Inflammatory macrophage treated with lipopolysaccharide for 4 hours (primary cell): ENCODE results near the gene NME3.
A peak's percentile ranks its signal among the peaks of the same experiment; 100 is the strongest.
"Not testable (repeated sequence)": the region's sequence is repeated elsewhere in the genome, so short reads cannot be mapped to it uniquely, and the experiment has no call there.

Experiments used
- DNase-seq: peaks from one replicate; pipeline ENCODE4 v3.0.0-alpha.2; 2020

NME3 gene

DNA sequence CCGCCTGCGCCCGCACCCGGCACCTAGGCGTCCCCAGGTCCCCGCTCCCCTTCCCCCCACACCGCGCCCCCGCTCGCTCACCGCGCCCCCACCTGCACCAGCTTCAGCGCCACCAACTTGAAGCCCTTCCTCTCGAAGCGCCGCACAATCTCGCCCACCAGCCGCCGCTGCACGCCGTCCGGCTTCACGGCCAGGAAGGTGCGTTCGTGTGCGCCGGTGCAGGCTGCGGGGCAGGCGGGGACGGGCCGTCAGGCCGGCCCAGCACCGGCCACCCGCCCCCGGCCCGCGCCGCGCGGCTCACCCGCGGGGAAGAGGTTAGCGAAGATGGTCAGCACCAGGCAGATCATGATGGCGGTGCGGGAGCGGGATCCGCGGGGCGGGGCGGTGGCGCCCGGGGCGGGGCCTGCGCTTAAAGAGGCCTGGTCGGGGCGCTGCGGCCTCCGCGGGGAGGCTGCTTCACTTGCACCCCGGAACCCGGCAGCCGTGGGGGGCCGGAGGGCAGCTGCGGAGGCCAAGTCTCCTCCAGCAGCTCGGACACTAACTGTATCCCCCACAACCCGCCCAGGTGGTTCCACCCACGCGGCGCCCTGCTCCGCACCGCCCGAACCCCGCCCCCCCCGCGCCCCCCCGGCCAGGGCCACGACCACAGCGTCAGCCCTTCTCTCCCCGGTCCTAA, at the start of gene NME3:
TSS of gene NME3 (minus strand) at position 356 of the 676 bp plus-strand sequence. CDS start at position 347, 9 bp downstream.
- DNase-seq: peak; percentile 59

DNA sequence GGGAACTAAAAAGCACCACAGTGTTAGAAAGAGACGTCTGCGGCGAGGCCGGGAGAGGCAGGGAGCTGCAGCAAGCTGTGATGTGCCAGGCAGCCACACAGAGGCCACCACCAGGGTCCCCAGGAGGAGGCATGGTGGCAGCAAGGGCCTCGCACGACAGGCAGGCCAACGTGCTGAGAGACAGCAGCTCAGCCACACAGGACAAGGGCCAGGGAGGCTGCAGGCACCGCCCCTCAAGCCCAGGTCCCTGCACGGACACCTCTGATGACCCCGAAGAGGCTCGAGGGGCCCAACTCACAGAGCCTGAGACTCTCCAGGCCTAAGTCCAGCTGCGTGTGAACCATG, 49.6 kb upstream of the NME3 start:
- DNase-seq: no peak

DNA sequence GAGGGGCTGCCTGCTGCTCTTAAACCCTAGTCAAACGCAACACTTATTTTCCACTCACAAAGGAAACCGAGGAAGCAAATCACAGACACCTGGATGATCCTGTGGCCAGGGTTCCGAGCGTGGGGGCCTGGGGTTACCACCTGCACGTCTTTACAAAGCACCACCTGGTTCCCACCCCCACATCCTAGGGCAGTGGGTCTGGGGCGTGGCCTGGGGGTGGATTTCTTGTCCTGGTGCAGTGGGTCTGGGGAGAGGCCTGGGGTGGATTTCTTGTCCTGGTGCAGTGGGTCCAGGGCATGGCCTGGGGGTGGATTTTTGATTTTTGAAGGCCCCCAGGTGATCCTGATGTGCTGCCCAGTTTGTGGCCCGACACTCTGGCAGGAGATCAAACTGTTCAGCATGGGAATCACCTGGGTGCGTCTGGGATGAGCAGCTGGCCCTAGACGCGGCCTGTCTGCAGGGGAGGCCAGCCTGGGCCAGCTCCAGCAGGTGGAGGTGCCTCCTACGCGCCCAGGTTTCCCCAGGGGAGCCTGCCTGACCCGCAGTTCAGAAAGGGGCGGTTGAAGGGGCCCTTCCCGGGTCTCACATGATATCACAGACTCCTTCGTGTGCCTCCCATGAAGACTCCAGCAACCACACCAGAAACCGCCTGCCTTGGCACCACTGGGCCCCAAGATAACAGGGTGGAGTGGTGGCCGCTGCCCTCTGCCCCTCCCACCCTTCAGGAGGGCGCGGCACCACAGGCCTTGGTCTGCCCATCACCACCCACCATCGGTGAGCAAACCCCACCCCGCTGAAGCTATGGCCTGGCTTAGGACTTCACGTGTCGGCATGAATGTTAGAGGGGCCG, 49.0 kb upstream of the NME3 start:
- no peak for DNase-seq

DNA sequence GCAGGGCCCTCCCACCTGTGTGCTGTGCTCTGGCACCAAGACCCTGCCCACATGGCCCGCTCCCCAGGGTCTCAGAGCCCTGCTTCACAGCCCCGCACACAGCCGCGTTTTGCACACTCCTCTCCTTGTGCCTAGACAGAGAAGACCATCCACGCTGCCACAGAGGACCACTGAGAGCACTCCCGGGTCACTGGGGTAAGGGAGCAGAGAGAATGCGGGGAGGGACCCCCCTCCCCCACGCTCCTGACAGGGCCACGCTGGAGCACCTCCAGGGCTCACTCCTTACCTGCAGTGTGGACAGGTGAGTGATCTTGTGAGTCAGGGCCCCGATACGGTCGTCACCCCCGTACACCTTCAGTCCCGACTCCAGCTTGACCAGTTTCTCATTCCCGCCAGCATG, 48.3 kb upstream of the NME3 start:
- no peak for DNase-seq

DNA sequence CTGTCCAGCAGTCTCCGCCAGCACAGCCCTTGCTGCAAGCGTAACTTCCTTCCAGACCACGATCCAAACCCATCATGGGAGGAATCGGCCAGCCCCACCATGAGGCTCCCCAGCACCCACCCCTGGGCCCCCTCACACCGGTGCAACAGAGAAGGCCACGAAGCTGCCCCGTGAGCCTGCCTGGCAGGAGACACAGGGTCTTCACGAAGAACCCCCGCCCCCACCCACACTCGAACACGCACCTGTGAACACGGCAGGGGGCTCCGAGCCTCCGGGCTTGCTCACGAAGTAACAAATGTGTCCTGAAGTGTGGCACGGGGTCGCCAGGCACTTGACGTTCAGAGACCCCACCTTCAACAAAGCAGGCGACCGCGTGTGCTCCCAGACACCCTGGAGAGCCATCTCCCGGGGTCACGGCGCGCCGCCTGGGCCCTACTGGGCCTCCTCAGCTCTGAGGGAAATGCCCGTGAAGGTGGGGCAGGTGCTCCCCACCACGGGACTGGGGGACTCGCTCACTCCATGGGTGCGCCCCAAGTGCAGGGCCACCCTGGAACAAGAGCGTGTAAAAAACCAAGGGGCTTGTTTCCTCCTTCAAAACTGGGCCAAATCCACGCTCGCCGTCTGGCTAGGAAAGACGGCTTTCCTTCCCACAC, 47.7 kb upstream of the NME3 start:
- DNase-seq: no peak

DNA sequence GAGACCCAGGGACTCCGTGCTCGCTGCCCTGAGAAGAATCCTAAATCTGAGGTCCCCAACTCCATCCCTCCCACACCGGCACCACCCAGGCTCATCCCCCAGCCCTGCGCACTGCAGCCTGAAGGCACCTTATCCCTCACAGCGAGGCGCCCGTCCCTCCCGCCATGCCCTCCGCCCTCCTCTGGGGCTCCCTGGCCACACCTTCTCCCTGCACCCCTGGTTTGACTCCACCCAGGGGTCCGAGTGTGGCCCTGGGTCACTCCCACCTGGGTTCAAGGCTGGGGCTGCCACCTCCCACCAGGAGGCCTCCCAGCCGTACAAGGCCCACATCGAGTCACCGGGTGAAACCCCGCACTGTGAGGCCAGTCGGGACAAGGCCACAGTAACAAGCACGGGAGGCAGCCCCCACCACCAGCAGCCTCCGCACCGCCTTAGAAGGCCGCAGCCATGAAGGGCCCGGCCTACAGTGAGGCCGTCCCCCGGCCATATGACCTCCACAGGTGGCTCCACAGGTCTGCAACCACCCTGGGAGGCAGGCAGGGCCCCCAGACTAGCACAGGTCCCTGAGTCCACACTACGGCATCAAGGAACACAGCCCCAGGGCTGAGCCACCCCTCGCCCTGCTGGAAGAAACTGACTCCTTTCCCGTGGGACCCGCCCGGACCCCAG, 47.0 kb upstream of the NME3 start:
- DNase-seq: no peak

DNA sequence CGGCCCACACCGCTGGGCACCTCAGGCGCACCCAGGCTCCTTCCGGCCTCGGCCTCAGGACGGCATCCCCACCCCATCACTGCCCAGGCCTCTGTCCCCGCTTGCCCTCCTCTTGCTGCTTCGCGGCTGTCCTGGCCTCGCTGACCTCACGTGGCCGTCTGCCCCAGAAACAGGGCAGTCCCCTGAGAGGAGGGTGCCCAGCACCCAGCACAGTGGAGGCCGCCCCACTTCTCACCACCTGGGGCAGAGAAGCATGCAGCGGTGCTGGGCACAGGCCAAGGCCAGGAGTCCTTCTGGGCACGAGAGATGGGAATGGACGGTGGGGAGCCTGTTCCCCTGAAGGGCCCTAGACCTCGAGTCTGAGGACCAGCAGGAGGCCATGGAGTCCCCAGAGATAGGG, 46.4 kb upstream of the NME3 start:
- DNase-seq: no peak

DNA sequence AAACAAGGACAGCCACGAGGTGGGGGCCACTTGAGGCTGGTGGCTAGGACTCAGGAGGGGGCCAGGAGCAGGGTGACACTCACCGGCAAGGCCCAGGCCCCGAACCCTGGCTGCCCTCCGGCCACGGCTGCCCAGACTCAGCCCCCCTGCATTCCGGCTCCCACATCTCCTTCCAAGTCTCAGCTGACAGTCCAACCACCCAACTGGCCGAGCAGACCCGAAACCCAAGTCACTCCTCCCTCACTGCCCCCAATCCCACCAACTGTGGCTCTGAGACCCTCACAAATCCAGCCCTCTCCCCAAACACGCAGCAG, 45.9 kb upstream of the NME3 start:
- DNase-seq: no peak

DNA sequence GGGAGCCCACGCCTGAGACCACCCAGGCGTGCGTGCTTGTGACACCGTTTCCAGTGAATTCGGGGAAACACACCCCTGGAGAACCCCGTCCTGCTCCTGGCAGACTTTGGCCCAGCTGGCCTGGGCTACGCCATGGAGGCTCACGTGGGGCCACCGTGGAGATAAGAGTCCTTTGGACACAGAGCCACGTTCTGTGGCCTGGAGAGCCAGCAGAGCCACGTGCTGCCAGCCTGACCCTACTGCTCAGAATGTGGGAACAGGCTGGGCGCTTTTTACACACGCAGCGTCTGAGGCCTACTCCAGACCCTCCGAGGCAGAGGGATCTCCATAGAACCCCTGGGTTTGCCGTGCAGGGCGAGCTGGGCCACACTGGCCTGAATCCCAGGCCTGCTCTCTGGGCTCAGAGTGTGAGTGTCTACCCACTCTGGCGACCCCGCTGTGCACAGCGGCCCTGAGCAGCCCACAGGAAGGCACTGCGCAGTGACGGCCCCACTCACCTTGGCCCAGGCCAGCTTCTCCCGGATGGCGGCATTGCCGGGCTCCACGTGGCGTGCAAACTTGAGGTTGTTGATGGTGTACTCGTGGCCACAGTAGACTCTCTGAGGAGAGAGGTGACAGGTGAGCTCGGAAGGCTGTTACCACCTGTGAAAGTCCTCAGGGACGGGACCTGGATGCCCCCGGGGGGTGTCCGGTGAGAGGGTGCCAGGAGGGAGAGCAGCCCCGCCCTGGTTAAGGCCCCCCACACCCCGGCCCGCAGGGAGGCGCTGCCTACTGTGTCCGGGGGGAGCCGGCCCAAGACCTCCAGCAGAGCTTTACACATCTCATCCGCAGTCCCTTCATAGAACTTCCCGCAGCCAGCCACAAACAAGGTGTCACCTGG, 45.3 kb upstream of the NME3 start:
- no peak for DNase-seq

DNA sequence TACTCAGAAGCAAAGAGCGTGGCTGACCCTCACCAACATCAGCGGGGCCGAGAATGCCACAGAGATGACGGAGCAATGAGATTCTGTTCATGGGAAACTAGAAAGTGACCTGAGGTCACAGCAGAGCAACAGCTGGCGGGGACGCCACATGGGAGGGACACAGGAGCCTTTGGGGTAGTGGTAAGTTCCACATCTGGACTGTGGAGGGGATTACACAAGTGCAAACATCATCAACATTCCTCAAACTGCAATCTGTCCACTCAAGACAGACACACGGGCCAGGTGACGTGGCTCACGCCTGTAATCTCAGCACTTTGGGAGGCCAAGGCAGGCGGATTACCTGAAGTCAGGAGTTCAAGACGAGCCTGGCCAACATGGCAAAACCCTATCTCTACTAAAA, 44.1 kb upstream of the NME3 start:
- DNase-seq: no peak

DNA sequence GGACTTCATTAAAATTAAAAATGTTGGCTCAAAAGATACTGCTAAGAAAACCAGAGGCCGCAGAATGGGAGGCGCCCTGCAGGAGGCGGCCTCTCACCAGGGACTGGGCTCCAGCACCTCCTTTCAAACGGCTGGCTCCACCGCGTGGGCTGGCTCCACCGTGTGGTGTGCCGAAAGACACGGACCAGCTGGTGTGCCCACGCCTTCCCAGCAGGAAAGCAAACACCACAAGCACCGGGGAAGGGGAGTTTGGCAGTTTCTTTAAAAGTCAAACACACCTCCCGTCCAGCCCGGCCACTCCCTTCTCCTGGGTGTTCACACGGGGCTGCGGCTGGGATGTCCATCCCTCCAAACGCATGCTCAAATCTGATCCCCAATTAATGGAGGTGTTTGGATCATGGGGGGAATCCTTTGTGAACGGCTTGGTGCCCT, 41.4 kb upstream of the NME3 start:
- peak; percentile 60 for DNase-seq

DNA sequence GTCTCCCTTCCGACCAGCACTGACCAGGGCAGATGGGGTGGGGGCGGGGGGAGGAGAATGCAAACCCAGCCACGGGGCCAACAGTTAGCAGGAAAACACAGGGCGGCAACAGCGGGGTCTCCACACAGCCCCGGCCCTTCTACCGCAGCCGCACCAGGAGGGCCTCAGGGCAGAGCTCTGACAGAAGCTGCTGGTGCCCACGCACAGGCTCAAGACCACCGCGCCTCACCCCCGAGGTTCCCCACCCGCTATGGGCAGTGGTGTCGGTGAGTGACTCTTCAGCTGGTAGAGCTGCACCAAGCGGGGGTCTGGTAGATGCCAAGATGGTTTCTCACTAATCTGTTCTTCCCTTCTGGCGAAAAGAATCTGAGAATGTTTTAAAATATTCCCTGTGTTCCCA, 39.2 kb upstream of the NME3 start:
- no peak for DNase-seq

DNA sequence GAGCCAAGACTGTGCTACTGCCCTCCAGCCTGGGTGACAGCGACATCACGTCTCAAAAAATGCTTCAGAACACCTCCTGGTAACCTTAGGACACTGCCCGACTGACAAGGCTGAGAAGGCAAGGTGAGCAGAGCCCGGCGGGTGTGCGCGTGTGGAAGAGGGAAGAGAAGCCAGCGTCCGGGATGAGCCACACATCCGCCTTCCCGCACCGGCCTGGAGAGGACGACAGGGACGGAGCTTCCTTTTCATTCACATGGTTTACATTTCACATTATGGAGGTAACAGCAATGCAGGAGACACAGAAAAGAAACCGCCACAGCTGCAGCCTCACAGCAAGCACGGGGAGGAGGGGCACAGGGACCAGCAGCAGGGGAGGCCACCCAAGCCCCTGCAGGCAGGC, 38.8 kb upstream of the NME3 start:
- DNase-seq: no peak

DNA sequence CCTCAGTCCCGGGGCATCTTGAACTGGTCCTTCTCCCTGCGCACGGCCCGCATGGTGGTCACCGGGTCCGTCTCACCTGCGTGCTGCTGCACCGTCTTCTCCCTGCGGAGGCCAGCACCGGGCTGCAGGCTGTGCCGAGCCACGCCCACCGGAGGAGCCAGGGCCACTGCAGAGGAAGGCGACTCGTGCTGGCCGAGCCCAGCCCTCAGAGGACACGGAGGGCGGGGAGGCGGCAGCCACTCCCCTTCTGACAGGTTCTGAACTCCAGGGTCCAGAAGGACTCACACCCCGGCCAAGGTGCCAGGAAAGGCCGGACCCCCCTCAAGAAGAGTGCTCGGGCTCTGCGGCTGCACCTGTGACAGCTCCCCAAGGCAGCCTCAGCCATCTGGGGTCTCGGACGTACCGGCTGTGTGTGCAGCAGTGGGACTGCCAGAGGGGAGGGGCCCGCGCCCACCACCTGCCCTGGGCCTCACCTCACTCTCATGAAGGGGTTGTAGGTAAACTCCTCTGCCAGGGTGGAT, 38.0 kb upstream of the NME3 start:
- DNase-seq: no peak

DNA sequence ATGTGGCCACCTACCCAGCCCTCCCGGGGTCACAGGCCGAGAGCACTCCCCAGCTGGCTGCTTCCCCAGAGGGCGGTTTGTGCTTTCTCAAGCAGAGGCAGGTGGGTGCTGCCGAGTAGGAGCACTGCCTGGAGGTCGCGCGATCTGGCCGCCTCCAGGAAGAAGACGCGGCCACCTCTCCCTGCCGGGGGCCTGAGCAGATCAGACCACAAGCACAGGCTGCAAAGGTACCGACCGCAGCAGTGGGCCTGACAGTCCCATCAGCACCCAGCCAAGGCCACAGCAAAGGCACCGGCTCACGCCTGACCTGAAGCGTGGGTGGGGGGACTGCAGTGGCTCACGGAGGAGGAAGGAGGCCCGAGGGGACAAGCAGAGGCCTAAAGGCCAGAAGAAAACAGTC, 37.3 kb upstream of the NME3 start:
- DNase-seq: no peak

DNA sequence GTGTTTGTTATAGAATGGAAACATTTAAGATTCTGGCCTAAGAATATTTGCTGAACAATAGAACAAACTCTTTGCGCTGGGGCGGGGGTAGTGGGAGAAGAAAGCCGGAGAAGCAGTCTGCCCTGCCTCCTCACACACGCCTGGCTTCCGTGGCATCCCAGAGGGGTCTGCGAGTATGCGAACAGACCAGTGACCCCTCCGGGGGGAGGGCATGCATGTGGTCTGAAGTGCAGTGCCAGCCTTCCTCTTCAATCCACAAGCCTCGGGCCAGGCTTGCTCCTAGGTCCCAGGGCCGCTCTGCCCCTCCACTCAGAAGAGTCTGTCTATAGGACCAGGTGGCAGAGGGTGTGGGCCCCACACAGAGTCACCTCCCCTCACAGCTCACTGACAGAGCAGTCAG, 36.3 kb upstream of the NME3 start:
- DNase-seq: no peak

DNA sequence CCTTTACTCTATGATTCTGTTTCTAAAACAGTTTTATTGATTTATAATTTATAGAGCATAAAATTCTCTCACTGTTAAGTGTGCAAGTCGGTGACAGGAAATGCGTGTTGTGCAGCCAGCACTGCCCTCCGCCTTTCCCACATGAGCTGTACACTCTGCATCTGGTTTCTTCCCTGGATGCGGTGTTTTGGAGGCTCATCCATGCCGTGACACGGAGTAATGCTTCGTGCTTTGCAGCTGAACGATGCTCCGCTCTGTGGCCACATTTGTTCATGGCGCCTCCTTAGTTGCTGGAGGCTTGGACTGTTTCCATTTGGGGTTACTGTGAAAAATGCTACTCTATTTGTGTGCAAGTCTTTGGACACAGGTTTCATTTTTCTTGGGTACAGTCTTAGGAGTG, 29.4 kb upstream of the NME3 start:
- no peak for DNase-seq

DNA sequence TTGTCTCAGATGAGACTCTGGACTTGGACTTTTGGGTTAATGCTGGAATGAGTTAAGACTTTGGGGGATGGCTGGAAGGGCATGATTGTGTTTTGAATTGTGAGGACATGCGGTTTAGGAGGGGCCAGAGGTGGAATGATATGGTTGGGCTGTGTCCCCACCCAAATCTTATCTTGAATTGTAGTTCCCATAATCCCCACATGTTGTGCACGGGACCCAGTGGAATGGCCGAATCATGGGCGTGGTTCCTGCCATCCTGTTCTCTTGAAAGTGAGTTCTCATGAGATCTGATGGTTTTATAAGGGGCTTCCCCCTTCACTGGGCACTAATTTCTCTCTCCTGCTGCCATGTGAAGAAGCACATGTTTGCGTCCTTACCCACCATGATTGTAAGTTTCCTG, 27.9 kb upstream of the NME3 start:
- DNase-seq: not testable (repeated sequence)

DNA sequence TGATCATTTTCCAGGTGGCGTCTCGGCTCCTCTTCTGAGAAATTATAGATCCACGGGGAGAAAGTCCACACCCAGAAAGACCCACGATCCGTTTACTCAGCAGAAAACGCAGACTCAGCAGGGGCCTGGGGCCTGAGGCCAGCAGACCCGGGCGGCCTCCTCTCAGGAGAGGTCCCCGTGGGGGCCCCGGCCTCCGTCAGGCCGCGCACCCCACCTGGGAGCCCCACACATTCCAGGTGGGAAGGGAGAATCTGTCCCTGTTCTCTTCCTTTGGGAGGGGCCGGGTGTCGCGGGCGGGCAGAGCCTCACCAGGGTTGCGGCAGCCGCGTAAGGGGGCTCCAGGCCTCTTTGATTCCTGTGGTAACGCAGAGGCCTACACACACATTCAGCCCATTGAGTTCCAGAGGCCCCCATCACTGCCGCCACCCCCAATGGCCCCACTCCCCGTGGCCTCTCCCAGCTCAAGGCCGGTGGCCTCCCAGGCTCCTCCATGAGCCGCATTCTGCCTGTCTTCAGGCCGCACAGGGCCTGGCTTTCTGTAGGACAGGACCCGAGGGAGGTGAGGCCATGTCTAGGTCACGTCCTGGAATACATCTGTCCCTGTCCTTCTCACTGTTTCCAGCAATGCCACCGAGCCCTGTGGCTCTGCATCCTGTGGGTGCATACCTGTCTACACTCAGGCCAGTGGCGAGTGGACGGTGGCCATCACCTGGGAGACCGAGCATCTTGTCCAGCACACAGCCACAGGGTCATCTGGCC, 23.7 kb upstream of the NME3 start:
- DNase-seq: no peak

DNA sequence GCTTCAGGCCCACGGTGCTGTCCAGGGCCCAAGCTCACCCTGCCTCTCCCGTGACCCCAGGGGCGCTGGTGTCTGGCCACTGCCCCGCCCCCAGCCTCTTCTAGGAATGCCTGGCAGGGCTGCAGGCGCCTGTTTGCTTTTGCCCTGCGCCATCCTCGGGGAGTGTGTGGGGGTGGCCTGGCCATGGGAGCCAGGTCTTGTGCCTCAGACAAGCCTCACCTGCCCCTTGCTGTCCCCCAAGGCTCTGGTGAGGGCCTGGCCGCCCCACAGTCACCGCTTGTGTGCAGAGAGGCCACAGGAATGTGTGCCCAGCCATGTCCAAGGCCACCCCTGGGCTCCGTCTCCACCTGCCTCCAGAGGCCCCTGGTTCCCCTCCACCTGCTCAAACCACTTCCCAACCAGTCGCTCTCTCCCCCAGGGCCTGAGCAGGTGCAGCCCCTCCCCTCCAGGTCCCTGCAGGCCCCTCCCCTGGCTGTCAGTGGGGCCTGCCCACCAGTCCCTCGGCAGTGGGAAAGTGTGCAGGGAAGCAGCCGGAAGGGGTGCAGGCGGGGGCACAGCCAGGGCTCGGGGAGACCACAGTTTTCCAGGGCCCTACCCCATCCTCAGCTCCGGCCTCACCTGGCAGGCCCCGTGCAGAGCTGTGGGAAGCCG, 23.0 kb upstream of the NME3 start:
- DNase-seq: no peak

DNA sequence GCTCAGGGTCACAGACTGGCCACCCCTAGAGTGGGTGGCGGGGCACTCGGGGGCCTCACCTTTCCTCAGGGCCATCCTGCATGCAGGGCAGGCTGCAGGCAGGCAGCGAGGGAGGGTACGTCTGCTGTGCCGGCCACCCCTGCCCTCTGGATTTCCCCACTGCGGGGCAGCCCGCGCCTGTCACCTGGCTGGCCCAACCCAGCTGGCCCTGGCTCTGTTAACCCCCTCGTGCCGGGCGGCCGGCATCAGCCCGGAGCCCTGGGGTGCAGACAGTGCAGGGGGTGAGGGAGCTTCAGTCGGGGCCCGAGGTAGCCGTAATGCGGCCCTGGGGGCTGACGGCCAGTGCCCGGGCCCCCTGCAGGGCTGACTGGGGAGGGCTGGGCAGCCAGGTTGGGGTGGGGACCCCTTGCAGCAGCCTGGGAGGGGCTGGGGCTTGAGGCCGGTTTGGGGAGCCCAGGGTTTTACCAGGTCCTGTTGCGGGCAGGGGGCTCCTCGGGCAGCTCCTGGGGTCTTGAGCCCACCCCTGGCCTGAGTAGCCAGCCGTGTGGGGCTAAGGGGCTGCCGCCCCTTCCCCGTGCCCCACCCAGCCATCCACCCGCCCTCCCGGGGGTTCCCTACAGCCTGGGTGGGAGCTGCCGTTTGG, 22.4 kb upstream of the NME3 start, which contains the start of gene IGFALS:
TSS of gene IGFALS (minus strand) at position 128 of the 643 bp plus-strand sequence. CDS start at position 75, 53 bp downstream.
- no peak for DNase-seq
